Loucy (cell line): ENCODE measurements around the gene C1orf174.

Experiments
- H2AFZ ChIP-seq: fragments of 200-600 bp; sonication (generic); 2 replicates; pipeline ENCODE4 v1.6.0; 2016; ENCODE audit warnings: antibody characterized with exemption, mild to moderate bottlenecking, low read length, moderate library complexity
- H3F3A ChIP-seq: fragments of 200-600 bp; 2 replicates; pipeline ENCODE4 v1.6.0; 2016; ENCODE audit warnings: antibody characterized with exemption, low read depth, mild to moderate bottlenecking
- H3K27me3 ChIP-seq: fragments of 200-600 bp; sonication (generic); 2 replicates; pipeline ENCODE4 v1.6.1; 2014; ENCODE audit warnings: low read length, mild to moderate bottlenecking; ENCODE audit not compliant: insufficient read depth, poor library complexity, severe bottlenecking
- H3K36me3 ChIP-seq: fragments of 200-600 bp; sonication (generic); 2 replicates; pipeline ENCODE4 v1.6.1; 2016; ENCODE audit warnings: low read length; ENCODE audit not compliant: insufficient read depth
- H3K4me1 ChIP-seq: fragments of 200-600 bp; sonication (generic); 2 replicates; pipeline ENCODE4 v1.5.1; 2014; ENCODE audit warnings: low read length, mild to moderate bottlenecking; ENCODE audit not compliant: insufficient read depth, poor library complexity, severe bottlenecking
- H3K4me2 ChIP-seq: fragments of 200-600 bp; sonication (generic); 2 replicates; pipeline ENCODE4 v1.6.0; 2014; ENCODE audit warnings: antibody characterized with exemption, low read length, low read depth, mild to moderate bottlenecking; ENCODE audit not compliant: poor library complexity, severe bottlenecking
- H3K4me3 ChIP-seq: fragments of 200-600 bp; sonication (generic); 2 replicates; pipeline ENCODE4 v1.5.1; 2014; ENCODE audit warnings: low read length, mild to moderate bottlenecking, mixed read lengths; ENCODE audit not compliant: poor library complexity, severe bottlenecking
- H3K79me2 ChIP-seq: fragments of 200-600 bp; sonication (generic); 2 replicates; pipeline ENCODE4 v1.6.1; 2014; ENCODE audit warnings: low read length; ENCODE audit not compliant: insufficient read depth
- H3K9ac ChIP-seq: fragments of 200-600 bp; sonication (generic); 2 replicates; pipeline ENCODE4 v1.6.0; 2014; ENCODE audit warnings: mild to moderate bottlenecking, low read depth, low read length, moderate library complexity; ENCODE audit not compliant: poor library complexity, severe bottlenecking
- H3K9me2 ChIP-seq: fragments of 200-600 bp; sonication (generic); replicated peaks from 2 replicates; pipeline ENCODE4 v1.6.1; 2016; ENCODE audit warnings: low read depth, low read length, mixed read lengths
- H3K9me3 ChIP-seq: fragments of 200-600 bp; sonication (generic); 2 replicates; pipeline ENCODE4 v1.6.1; 2014; ENCODE audit warnings: mild to moderate bottlenecking, antibody characterized with exemption, low read length, low read depth; ENCODE audit not compliant: insufficient read depth
- H4K20me1 ChIP-seq: fragments of 200-600 bp; sonication (generic); 2 replicates; pipeline ENCODE4 v1.6.0; 2014; ENCODE audit warnings: antibody characterized with exemption, low read length, mild to moderate bottlenecking; ENCODE audit not compliant: insufficient read depth, poor library complexity, severe bottlenecking
- CTCF ChIP-seq: fragments of 200-600 bp; sonication (generic); conservative IDR thresholded peaks from 2 replicates; pipeline ENCODE4 v1.5.1; 2014; ENCODE audit warnings: mild to moderate bottlenecking, antibody characterized with exemption, low read length
- EZH2phosphoT487 ChIP-seq: fragments of 200-600 bp; IDR thresholded peaks from 2 replicates; pipeline ENCODE4 v1.6.1; 2018; ENCODE audit warnings: antibody characterized with exemption, mild to moderate bottlenecking, moderate library complexity, borderline replicate concordance

C1orf174 gene

GRCh38 chr1:3940081-3940753, 40.1 kb upstream of the C1orf174 start:
- Histone ChIP-seq H3F3A (no peaks in the 10 kb centered on the region), H3K4me2 (no peak overlapping the region), H3K27me3 (no peaks in the 10 kb centered on the region), H3K36me3 (no peaks in the 10 kb centered on the region), H2AFZ (no peak overlapping the region), H3K79me2 (no peaks in the 10 kb centered on the region), H3K4me3 (no peak overlapping the region), H3K9me3 (peaks cover 18% of the 10 kb centered on the region; the same call in 1 of the 2 replicates), H3K9ac (no peak overlapping the region), H3K4me1 (no peaks in the 10 kb centered on the region), H3K9me2 (no peaks in the 10 kb centered on the region), H4K20me1 (no peaks in the 10 kb centered on the region)
- no peak for TF ChIP-seq EZH2phosphoT487

- Histone ChIP-seq H3K79me2 (no peaks in the 10 kb centered on the region), H3K9ac (no peak overlapping the region), H3K36me3 (no peaks in the 10 kb centered on the region), H4K20me1 (no peaks in the 10 kb centered on the region), H3F3A (no peaks in the 10 kb centered on the region), H3K4me1 (no peaks in the 10 kb centered on the region), H3K4me2 (no peak overlapping the region), H3K9me3 (peaks cover 18% of the 10 kb centered on the region; the same call in 1 of the 2 replicates), H3K4me3 (no peak overlapping the region), H3K27me3 (no peaks in the 10 kb centered on the region), H2AFZ (no peak overlapping the region), H3K9me2 (no peaks in the 10 kb centered on the region)
- TF ChIP-seq EZH2phosphoT487 (no peak), CTCF (no peak)
Observed at GRCh38 chr1:3939242-3940080, 39.4 kb upstream of the C1orf174 start.

GRCh38 chr1:3932156-3932919, 32.3 kb upstream of the C1orf174 start:
- Histone ChIP-seq H4K20me1 (no peaks in the 10 kb centered on the region), H3K4me2 (no peak overlapping the region), H3K9ac (no peak overlapping the region), H3K4me1 (no peaks in the 10 kb centered on the region), H3K4me3 (no peak overlapping the region), H3K9me2 (no peaks in the 10 kb centered on the region), H2AFZ (no peak overlapping the region), H3K9me3 (peaks cover 3% of the 10 kb centered on the region; the same call in 1 of the 2 replicates), H3K79me2 (no peaks in the 10 kb centered on the region), H3K27me3 (no peaks in the 10 kb centered on the region), H3F3A (no peaks in the 10 kb centered on the region), H3K36me3 (no peaks in the 10 kb centered on the region)
- no peak for TF ChIP-seq EZH2phosphoT487
- no peak for TF ChIP-seq CTCF
